Activated naive CD8-positive, alpha-beta T cell treated with anti-CD3 and anti-CD28 coated beads for 36 hours (primary cell): ENCODE data around the gene IBA57. TPM values are rescaled to one million over a fixed set of nuclear protein-coding genes. Genes with fewer than 3 reads are reported as not detected.
A peak's percentile ranks its signal among the peaks of the same experiment; 100 is the strongest.

Experiments used
- DNase-seq: peaks from one replicate; pipeline ENCODE4 v3.0.0; 2021
- H3K27ac Mint-ChIP-seq: one replicate; pipeline ENCODE4 v1.8.0; 2022; ENCODE audit warnings: mild to moderate bottlenecking, moderate library complexity, mixed read lengths
- H3K27me3 Mint-ChIP-seq: one replicate; pipeline ENCODE4 v1.8.0; 2022; ENCODE audit warnings: mild to moderate bottlenecking, mixed read lengths
- H3K36me3 Mint-ChIP-seq: one replicate; pipeline ENCODE4 v1.8.0; 2021; ENCODE audit warnings: mild to moderate bottlenecking, mixed read lengths
- H3K4me1 Mint-ChIP-seq: one replicate; pipeline ENCODE4 v1.8.0; 2021; ENCODE audit warnings: mixed read lengths
- H3K4me3 Mint-ChIP-seq: one replicate; pipeline ENCODE4 v1.8.0; 2022; ENCODE audit warnings: mild to moderate bottlenecking, moderate library complexity, mixed read lengths
- H3K9me3 Mint-ChIP-seq: one replicate; pipeline ENCODE4 v1.8.0; 2022; ENCODE audit warnings: mixed read lengths
- total RNA-seq, 2 experiments: library from RNA; stranded (reverse); gene quantifications; one replicate each; pipeline ENCODE4 v1.2.3, GENCODE V29; 2021

IBA57 gene
- total RNA-seq, 2 experiments from 2014 or later: 18.1 to 19.3 TPM

DNA sequence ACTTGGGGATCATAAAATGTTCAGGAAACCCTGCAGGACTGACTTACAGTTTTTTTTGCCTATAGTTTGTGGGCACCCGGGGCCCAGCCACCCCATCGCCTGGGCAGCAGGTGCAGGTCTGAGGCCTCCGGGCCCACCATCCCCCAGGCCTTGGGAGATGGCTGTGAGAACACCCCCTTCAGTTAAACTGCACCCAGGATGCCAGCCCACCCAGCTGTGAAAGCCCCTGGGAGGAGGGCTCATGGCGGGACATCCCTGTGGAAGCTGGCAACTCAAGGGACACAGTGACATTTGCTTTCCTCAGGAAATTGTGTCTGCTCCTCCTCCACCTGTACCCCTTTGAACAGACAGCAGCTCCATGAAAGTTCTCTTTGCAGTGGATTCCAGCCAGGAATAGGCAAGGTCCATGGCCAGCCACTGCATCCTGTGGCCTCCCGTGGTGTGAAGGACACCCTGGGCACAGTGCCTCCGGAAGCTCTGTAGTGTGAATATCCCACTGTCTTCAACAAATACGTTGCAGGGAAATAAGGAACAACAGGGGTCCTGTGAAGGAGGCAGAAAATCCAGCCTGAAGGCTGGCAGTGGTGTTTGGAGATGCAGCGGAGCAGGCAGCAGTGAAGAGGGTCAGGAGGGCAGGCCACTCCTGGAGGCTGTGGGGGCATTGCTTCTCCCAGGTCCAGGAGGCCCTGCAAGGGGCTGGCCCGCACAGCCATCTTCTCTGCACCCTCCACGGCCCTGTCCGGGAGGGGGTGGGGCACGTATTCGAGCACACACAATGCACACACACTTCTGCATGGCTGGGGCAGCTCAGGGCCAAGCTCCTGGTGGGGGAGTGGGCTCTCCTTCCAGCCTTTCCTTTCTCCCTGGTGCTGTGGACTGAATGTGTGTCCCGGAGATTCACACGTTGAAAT is 40.2 kb downstream of the IBA57 start:
- Mint-ChIP-seq H3K27ac (no peak overlapping the region), H3K4me3 (no peak overlapping the region), H3K27me3 (peaks cover 4% of the 10 kb centered on the region), H3K9me3 (no peaks in the 10 kb centered on the region), H3K4me1 (no peaks in the 10 kb centered on the region), H3K36me3 (no peaks in the 10 kb centered on the region)
- no peak for DNase-seq

DNA sequence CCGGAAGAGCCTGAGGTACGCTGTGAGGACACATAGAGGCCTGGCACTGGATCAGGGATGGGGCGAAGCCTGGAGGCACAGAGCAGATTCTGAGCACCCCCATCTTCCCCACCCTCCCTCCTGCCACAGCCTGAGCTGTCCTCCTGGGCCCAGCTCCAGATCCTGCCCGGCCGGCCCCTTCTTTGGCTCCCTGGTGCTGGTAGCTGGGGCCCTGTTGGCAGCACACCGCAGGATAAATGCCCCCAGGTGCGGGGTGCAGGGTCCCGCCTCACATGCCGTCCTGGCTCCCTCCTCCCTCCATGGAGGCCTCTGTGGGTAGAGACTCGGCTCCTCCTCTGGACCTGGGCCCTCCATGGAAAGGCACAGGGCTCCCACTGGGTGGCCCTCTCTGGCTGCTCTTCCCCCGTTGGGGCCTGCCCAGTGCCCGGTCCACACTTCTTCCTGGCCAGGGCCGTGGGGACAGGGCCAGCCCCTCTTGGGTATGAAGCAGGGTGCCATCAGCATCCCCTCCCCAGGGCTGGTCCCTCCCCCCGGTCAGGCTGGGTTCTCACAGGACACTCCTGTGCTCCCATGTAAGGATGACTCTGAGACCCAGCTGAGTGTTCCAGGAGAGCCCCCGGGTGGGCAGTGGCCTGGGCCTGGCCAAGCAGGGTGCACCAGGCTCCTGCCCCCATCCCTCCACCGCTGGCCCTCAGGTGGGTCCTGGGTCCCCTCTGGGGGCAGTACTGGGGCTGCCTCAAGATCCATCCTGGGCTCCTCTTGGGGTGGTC is 41.2 kb downstream of the IBA57 start:
- H3K4me1 Mint-ChIP-seq: no peaks in the 10 kb centered on the region
- no peak for DNase-seq
- no peaks in the 10 kb centered on the region for H3K9me3 Mint-ChIP-seq
- no peak overlapping the region for H3K4me3 Mint-ChIP-seq
- no peak overlapping the region for H3K27ac Mint-ChIP-seq
- no peaks in the 10 kb centered on the region for H3K36me3 Mint-ChIP-seq
- H3K27me3 Mint-ChIP-seq: peaks cover 4% of the 10 kb centered on the region

GRCh38 chr1:228207381-228207810 is 41.8 kb downstream of the IBA57 start:
- Mint-ChIP-seq H3K36me3 (no peaks in the 10 kb centered on the region), H3K27ac (no peak overlapping the region), H3K4me1 (no peaks in the 10 kb centered on the region), H3K9me3 (no peaks in the 10 kb centered on the region), H3K4me3 (no peak overlapping the region), H3K27me3 (peaks cover 4% of the 10 kb centered on the region)
- DNase-seq: no peak

DNA sequence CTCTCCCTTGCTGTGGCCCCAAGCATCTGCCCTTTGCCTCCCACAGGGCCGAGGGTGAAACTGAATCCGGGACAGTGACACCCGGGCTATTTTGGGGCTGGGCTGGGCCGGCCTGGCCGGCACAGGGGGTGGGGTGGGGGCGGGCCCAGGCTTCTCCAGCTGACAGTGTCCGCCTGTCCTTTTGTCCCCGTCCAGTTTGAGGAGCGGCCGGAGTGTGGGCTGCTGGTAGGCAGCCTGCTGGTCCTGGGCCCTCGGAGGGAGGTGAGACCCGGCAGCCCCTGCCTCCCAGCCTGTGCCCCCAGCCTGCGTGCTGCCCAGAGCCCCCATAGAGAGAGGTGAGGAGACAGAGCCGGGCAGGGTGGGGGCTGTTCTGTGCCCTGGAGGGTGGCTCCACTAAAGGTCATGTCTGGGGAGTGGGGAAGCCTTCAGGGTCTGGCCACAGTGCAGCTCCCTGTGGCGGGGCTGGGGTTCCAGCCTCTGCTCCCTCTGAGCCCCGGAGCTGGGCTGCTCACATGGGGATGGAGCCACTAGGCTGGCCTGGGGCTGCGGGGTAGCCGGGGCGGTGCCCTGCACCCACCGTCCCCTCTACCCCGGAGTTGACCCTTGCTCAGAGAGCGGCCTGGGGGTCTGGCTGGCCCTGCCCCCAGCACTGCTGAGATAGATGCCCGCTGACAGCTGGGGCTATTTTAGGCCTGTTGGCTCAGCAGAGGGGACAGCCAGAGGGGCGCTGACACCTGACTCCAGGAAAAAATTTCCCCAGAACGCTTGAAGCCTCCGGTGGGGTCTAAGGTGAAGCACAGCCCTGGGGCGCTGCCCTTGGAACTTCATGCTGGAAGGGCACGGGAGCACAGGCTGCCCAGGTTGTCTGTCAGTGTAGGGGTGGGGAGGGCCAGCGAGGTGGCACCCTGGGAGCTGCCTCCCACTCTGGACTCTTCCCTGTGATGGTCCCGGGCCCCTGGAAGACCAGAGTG is 42.5 kb downstream of the IBA57 start, which contains the start of gene OBSCN:
OBSCN (plus strand) TSS at position 194 of the 971 bp plus-strand sequence. CDS start 3,740 bp downstream, outside the sequence.
- Mint-ChIP-seq H3K27me3 (peaks cover 4% of the 10 kb centered on the region), H3K9me3 (no peaks in the 10 kb centered on the region), H3K36me3 (no peaks in the 10 kb centered on the region), H3K27ac (no peak within 1 kb of the TSS), H3K4me3 (no peak within 1 kb of the TSS), H3K4me1 (no peaks in the 10 kb centered on the region)
- no peak for DNase-seq

GRCh38 chr1:228208831-228209551 is 43.4 kb downstream of the IBA57 start:
- Mint-ChIP-seq H3K4me3 (no peak overlapping the region), H3K27ac (no peak overlapping the region), H3K4me1 (peaks cover 2% of the 10 kb centered on the region), H3K9me3 (no peaks in the 10 kb centered on the region), H3K36me3 (no peaks in the 10 kb centered on the region), H3K27me3 (peaks cover 4% of the 10 kb centered on the region)
- no peak for DNase-seq

DNA sequence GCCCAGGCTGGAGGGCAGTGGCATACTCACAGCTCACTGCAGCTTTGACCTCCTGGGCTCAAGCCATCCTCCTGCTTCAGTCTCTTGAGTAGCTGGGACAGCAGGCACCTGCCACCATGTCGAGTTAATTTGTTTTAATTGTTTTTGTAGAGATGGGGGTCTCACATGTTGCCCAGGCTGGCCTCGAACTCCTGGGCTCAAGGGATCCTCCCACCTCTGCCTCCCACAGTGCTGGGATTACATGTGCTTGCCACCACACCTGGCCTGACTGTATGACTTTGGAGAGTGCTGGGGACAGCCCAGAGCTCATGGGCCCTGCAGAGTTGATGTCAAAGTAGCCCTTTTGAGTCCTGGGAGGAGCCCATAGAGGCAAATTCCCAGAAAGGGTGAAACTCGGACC is 44.1 kb downstream of the IBA57 start:
- H3K36me3 Mint-ChIP-seq: no peaks in the 10 kb centered on the region
- peaks cover 3% of the 10 kb centered on the region for H3K4me1 Mint-ChIP-seq
- no peak overlapping the region for H3K27ac Mint-ChIP-seq
- H3K27me3 Mint-ChIP-seq: peaks cover 4% of the 10 kb centered on the region
- H3K9me3 Mint-ChIP-seq: no peaks in the 10 kb centered on the region
- no peak for DNase-seq
- H3K4me3 Mint-ChIP-seq: no peak overlapping the region

- Mint-ChIP-seq H3K27ac (no peak overlapping the region), H3K27me3 (peaks cover 4% of the 10 kb centered on the region), H3K36me3 (no peaks in the 10 kb centered on the region), H3K4me1 (peaks cover 4% of the 10 kb centered on the region), H3K4me3 (no peak overlapping the region), H3K9me3 (no peaks in the 10 kb centered on the region)
- no peak for DNase-seq
Observed at GRCh38 chr1:228210076-228210651, 44.6 kb downstream of the IBA57 start.

DNA sequence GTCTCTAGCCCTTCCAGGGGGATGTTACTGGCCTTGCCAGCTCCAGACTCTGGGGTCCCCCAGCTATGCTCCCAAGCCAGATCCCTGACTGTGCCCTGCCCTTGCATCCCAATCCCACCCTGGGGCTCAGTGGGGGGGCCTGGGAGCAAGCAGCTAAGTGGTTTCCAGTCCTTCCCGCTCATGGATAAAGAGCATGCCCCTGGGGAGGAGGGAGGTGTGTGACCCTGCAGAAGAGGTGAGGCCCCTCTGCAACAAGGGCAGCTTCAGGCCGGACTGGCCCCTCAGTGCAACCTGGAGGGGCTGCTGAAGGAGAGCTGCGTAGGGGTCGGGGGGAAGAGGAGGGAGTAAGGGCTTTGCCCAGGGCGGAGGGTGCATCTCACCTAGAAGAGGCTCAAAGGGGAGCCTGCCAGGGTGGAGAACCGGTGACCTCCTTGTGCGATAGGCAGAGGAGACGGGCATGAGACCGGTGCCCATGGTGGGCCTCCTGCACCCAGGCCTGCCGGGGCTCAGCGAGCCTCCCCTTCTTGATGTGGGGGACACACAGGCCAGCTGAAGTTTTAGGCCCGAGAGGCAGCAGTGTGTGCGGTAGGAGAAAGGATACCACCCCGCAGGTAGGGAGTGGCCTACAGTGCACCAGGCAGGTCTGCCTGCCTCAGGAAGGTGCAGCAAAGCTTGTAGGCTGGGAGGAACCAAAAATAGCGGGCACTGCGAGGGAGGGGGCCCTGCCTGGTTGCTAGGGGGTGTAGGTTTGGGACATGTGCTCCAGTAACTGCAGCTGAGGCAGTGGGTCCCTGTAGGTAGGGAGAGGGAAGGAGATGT is 45.3 kb downstream of the IBA57 start:
- H3K27me3 Mint-ChIP-seq: peaks cover 4% of the 10 kb centered on the region
- no peaks in the 10 kb centered on the region for H3K9me3 Mint-ChIP-seq
- no peak for DNase-seq
- H3K27ac Mint-ChIP-seq: no peak overlapping the region
- no peak overlapping the region for H3K4me3 Mint-ChIP-seq
- H3K4me1 Mint-ChIP-seq: peaks cover 4% of the 10 kb centered on the region
- no peaks in the 10 kb centered on the region for H3K36me3 Mint-ChIP-seq

DNA sequence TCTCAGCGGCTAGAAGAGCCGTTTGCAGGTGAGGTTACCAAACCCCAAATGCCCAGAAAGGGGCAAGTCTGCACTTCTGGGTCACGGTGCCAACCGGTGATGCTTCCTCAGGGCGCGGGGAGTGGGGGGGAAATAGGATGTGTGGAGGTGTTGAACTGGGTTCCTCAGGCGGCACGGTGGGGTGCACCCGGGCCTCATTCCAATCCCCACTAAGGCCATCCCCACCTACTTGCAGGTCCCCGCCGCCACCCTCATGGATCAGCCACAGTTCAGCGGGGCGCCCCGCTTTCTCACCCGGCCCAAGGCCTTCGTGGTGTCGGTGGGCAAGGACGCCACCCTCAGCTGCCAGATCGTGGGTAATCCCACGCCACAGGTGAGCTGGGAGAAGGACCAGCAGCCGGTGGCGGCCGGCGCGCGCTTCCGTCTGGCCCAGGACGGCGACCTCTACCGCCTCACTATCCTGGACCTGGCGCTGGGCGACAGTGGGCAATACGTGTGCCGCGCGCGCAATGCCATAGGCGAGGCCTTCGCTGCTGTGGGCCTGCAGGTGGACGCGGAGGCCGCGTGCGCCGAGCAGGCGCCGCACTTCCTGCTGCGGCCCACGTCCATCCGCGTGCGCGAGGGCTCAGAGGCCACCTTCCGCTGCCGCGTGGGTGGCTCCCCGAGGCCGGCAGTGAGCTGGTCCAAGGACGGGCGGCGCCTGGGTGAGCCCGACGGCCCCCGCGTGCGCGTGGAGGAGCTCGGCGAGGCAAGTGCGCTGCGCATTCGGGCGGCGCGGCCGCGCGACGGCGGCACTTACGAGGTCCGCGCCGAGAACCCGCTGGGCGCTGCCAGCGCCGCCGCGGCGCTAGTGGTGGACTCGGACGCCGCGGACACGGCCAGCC is 46.2 kb downstream of the IBA57 start:
- Mint-ChIP-seq H3K9me3 (no peaks in the 10 kb centered on the region), H3K4me1 (peaks cover 4% of the 10 kb centered on the region), H3K27me3 (no peaks in the 10 kb centered on the region), H3K4me3 (no peak overlapping the region), H3K36me3 (no peaks in the 10 kb centered on the region), H3K27ac (no peak overlapping the region)
- DNase-seq: no peak

DNA sequence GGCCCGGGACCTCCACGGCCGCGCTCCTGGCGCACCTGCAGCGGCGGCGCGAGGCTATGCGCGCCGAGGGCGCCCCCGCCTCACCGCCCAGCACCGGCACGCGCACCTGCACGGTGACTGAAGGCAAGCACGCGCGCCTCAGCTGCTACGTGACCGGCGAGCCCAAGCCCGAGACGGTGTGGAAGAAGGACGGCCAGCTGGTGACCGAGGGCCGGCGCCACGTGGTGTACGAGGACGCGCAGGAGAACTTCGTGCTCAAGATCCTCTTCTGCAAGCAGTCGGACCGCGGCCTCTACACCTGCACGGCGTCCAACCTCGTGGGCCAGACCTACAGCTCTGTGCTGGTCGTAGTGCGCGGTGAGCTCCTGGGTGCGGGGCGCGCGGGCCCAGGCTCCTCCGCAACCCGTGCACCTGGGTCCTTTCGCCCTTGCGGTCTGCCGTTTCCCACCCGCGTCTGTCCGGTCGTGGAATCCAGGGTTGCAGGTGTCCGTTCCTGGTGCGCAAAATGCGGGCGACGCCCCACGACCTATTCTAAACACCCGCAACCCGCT is 46.9 kb downstream of the IBA57 start:
- H3K27ac Mint-ChIP-seq: no peak overlapping the region
- H3K4me1 Mint-ChIP-seq: peaks cover 4% of the 10 kb centered on the region
- no peaks in the 10 kb centered on the region for H3K27me3 Mint-ChIP-seq
- H3K9me3 Mint-ChIP-seq: no peaks in the 10 kb centered on the region
- H3K36me3 Mint-ChIP-seq: no peaks in the 10 kb centered on the region
- DNase-seq: no peak
- no peak overlapping the region for H3K4me3 Mint-ChIP-seq

GRCh38 chr1:228212966-228213844 is 47.6 kb downstream of the IBA57 start:
- peaks cover 4% of the 10 kb centered on the region for H3K4me1 Mint-ChIP-seq
- H3K36me3 Mint-ChIP-seq: no peaks in the 10 kb centered on the region
- no peaks in the 10 kb centered on the region for H3K27me3 Mint-ChIP-seq
- DNase-seq: peak; percentile 91
- H3K27ac Mint-ChIP-seq: peak overlapping the region; percentile 87
- no peaks in the 10 kb centered on the region for H3K9me3 Mint-ChIP-seq
- H3K4me3 Mint-ChIP-seq: peak overlapping the region; percentile 86
